Type B pancreatic cell (in vitro differentiated cells): ENCODE results near the gene UBA52. TPM values are rescaled to one million over a fixed set of nuclear protein-coding genes. Genes with fewer than 3 reads are reported as not detected.

Experiments used
- DNase-seq: peaks from one replicate; pipeline ENCODE4 v3.0.0; 2021; ENCODE audit warnings: mixed read lengths; ENCODE audit not compliant: unreplicated experiment; ENCODE audit errors: extremely low spot score
- H3K27ac Mint-ChIP-seq: 2 replicates; pipeline ENCODE4 v1.8.0; 2021; ENCODE audit warnings: mild to moderate bottlenecking, mixed read lengths
- H3K27me3 Mint-ChIP-seq: 2 replicates; pipeline ENCODE4 v1.8.0; 2021; ENCODE audit warnings: mixed read lengths
- H3K36me3 Mint-ChIP-seq: 2 replicates; pipeline ENCODE4 v1.8.0; 2021; ENCODE audit warnings: mixed read lengths
- H3K4me1 Mint-ChIP-seq: one replicate; pipeline ENCODE4 v1.8.0; 2021; ENCODE audit warnings: mixed read lengths; ENCODE audit not compliant: unreplicated experiment
- H3K4me3 Mint-ChIP-seq: 2 replicates; pipeline ENCODE4 v1.8.0; 2021; ENCODE audit warnings: mild to moderate bottlenecking, mixed read lengths
- H3K9me3 Mint-ChIP-seq: 2 replicates; pipeline ENCODE4 v1.8.0; 2021; ENCODE audit warnings: mixed read lengths
- total RNA-seq: library from RNA; stranded (reverse); gene quantifications from 2 replicates; pipeline ENCODE4 v1.2.1, GENCODE V29; 2021; ENCODE audit warnings: low replicate concordance
- TF ChIP-seq, protein P1 (sequence below): fragments of 200-600 bp; sonication (generic); conservative IDR thresholded peaks from 2 replicates; pipeline ENCODE4 v1.5.0; 2021; ENCODE audit warnings: antibody characterized with exemption, mild to moderate bottlenecking

UBA52 gene
- total RNA-seq, 1 donor from 2014 or later, result 1,126 TPM

DNA sequence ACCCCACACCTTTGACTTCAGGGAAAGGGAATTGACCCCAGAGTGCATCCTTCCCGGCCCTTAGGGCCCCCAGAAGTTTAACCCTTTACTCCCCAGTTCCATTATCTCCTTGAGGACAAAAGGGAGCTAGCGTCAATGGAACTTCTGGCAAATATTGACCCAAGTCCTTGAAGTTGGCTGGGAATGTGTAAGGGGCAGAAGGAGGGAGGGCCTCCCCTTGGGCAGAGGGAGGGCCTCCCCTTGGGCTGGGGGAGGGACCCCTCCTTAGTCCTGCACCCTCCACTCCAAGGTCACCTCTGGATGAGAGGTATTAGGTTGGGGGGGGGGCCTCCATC lies 38.0 kb downstream of the UBA52 start:
- peaks cover 80% of the 10 kb centered on the region for H3K27me3 Mint-ChIP-seq
- peak overlapping the region; percentile 42 for H3K27ac Mint-ChIP-seq
- H3K4me3 Mint-ChIP-seq, result no peak overlapping the region
- peaks cover 3% of the 10 kb centered on the region for H3K36me3 Mint-ChIP-seq
- TF ChIP-seq, protein P1, sequence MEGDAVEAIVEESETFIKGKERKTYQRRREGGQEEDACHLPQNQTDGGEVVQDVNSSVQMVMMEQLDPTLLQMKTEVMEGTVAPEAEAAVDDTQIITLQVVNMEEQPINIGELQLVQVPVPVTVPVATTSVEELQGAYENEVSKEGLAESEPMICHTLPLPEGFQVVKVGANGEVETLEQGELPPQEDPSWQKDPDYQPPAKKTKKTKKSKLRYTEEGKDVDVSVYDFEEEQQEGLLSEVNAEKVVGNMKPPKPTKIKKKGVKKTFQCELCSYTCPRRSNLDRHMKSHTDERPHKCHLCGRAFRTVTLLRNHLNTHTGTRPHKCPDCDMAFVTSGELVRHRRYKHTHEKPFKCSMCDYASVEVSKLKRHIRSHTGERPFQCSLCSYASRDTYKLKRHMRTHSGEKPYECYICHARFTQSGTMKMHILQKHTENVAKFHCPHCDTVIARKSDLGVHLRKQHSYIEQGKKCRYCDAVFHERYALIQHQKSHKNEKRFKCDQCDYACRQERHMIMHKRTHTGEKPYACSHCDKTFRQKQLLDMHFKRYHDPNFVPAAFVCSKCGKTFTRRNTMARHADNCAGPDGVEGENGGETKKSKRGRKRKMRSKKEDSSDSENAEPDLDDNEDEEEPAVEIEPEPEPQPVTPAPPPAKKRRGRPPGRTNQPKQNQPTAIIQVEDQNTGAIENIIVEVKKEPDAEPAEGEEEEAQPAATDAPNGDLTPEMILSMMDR, result no peak
- DNase-seq, result no peak
- H3K9me3 Mint-ChIP-seq, result no peaks in the 10 kb centered on the region
- H3K4me1 Mint-ChIP-seq, result peaks cover 21% of the 10 kb centered on the region

DNA sequence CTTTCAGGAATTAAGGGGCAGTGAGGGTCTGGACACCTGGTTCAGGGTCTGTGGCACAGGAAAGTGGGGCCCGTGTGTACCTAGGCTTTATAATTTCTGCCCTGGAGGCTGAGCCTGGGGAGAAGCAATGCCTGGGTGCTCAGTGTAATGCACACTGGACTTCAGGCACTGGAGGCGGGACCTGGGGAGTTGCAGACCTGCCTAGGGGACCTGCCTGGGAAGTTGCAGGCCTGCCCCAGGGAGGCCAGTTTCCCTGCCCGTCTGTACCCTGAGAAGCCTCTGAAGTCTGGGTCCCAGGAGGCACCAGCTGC lies 38.5 kb downstream of the UBA52 start:
- Mint-ChIP-seq H3K27me3 (peaks cover 80% of the 10 kb centered on the region), H3K27ac (no peak overlapping the region), H3K9me3 (no peaks in the 10 kb centered on the region), H3K4me1 (peaks cover 21% of the 10 kb centered on the region), H3K4me3 (no peak overlapping the region), H3K36me3 (peaks cover 3% of the 10 kb centered on the region)
- DNase-seq, result no peak
- TF ChIP-seq, protein P1, result no peak

DNA sequence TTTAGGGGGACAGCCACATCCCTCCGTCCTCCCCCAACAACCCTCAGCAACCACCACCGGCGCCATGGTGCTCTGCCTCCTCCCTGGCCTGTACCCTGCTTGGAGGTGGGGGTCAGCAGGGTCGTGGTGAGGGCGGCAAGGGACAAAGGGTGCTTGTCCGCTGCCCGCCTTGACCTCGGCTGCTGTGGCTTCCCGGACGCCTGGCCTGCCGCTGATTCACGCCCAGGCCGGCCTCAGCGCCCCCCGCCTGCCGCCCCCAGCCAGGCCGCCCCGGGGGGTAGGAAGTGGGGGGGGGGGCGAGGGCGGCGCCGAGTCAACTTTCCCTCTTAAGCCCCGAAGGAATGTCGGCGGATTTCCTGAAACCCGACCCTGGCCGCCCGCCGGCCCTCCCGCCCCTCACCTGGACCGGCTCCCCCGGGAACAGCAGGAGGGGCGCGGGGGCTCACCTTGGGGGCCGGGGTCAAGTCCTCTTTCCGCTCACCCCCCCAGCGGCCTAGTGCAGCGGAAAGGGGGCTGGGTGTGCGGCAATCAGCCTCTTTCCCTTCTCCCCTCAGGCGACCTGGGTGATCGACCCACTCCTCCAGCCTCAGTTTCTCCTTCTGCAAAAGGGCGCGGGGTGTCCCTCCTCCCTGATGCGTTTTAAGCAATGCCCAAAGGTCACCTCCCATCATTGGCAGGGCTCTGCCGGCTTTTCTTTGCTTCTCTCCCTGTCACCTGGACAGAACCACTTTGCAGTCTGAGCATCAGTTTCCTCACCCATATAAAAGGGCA lies 39.1 kb downstream of the UBA52 start:
- peak overlapping the region; percentile 37 for H3K27ac Mint-ChIP-seq

DNA sequence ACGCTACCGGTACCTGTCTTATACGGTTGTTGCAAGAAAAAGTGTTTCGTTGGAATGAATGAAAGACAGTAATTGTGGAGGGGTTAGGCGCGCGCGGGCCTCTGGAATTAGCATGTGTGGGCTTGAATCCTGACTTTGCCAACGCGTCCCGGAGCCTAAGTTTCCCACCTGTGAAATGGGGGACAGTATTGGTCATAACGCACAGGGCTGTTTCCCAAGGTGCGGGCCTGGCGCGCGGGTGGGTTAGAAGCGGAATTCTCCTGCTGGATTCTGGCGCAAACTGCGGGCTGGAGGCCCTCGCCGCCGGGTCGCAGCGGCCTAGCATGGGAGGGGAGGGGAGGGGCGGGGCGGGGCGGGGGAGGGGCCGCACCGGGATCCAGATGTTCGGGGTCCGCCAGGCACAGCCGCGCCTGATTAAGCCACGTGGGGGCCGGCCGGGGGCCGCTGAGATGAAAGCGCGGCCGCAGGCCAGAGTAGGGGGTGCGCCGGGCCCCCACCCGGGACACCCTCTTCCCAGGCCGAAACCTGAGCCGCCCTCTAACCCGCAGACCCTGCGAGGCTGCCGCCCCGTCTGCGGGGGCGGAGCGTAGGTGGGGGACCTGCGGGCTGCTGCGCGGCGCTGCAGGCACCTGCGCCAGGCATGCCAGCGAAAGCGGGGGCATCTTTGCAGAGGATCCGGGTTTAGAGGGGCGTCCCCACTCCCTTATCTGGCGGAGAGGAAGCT lies 39.8 kb downstream of the UBA52 start:
- H3K4me3 Mint-ChIP-seq, result peak overlapping the region; percentile 81
- DNase-seq, result no peak
- peaks cover 3% of the 10 kb centered on the region for H3K36me3 Mint-ChIP-seq
- no peaks in the 10 kb centered on the region for H3K9me3 Mint-ChIP-seq
- TF ChIP-seq, protein P1, result no peak
- H3K4me1 Mint-ChIP-seq, result peaks cover 17% of the 10 kb centered on the region
- peaks cover 83% of the 10 kb centered on the region for H3K27me3 Mint-ChIP-seq
- peak overlapping the region; percentile 37 for H3K27ac Mint-ChIP-seq

More for the DNA sequence above, 39.1 kb downstream of the UBA52 start:
- H3K4me1 Mint-ChIP-seq, result peaks cover 17% of the 10 kb centered on the region
- TF ChIP-seq, protein P1, result no peak
- H3K9me3 Mint-ChIP-seq, result no peaks in the 10 kb centered on the region
- peaks cover 3% of the 10 kb centered on the region for H3K36me3 Mint-ChIP-seq
- H3K4me3 Mint-ChIP-seq, result peak overlapping the region; percentile 81
- peaks cover 79% of the 10 kb centered on the region for H3K27me3 Mint-ChIP-seq
- no peak for DNase-seq

DNA sequence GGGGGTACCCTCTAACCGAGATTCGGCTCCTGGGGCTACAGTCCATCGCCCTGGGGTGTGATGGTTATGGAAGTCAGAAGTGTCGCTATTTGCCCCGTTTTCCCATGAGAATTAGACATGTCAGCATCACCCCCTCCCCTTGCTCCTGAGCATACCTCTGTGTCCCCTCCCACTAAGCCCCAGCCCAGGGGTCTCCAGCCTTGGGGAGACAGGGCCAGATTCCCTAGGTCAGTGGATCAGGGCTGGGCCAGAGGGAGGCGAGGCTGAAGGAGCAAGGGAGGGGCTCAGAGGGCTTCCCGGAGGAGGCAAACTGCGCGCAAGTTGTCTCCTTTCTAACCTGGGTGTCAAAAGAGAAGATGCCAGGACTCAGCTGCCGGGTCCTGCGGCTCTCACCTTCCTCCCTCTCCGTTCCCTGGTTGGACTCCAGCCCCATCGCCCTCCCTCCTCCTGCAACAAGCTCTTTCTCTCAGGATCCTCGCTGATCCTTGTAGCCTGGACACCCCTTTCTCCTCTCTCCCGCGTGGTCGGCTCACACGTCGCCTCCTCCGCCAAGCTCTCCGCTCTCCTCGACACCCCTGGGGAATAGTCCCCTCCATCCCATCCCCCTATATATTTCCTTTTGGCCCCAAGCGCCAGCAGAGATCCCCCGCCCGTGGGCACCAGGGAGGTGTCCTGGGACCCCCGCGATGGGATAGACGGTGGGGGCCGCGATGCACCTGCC lies 40.6 kb downstream of the UBA52 start:
- no peak for DNase-seq
- H3K9me3 Mint-ChIP-seq, result no peaks in the 10 kb centered on the region
- peaks cover 3% of the 10 kb centered on the region for H3K36me3 Mint-ChIP-seq
- H3K4me1 Mint-ChIP-seq, result peaks cover 17% of the 10 kb centered on the region
- TF ChIP-seq, protein P1, result no peak
- peak overlapping the region; percentile 36 for H3K27ac Mint-ChIP-seq
- peaks cover 79% of the 10 kb centered on the region for H3K27me3 Mint-ChIP-seq
- H3K4me3 Mint-ChIP-seq, result peak overlapping the region; percentile 86
